ENCODE data around the gene CYP39A1. TPM values are rescaled to one million over a fixed set of nuclear protein-coding genes. Genes with fewer than 3 reads are reported as not detected.

Gene CYP39A1
- total and polyA plus RNA-seq, 2 donors (not counting 1 experiment from before 2014, with no cell fraction given) = not detected

Other genes starting within 250 kb of the CYP39A1 start
- not detected in 2 replicates for gene RCAN2, start 161.4 kb downstream of the CYP39A1 start, total RNA-seq
- gene RCAN2, start 161.4 kb downstream of the CYP39A1 start, polyA plus RNA-seq = not detected in 2 replicates
- 1.9 and 3.8 TPM in 2 replicates for gene SLC25A27, start 157 bp upstream of the CYP39A1 start, total RNA-seq
- gene SLC25A27, start 157 bp upstream of the CYP39A1 start, polyA plus RNA-seq = 0.75 and 0.81 TPM in 2 replicates
- not detected in 2 replicates for gene TDRD6, start 35.1 kb upstream of the CYP39A1 start, total RNA-seq
- gene TDRD6, start 35.1 kb upstream of the CYP39A1 start, polyA plus RNA-seq = 0.01 TPM in 1 of 2 replicates, not detected in the other
- gene PLA2G7, start 82.6 kb upstream of the CYP39A1 start, total RNA-seq = 0.63 and 1.1 TPM in 2 replicates
- 0.04 and 0.13 TPM in 2 replicates for gene PLA2G7, start 82.6 kb upstream of the CYP39A1 start, polyA plus RNA-seq
- gene ANKRD66, start 94.1 kb upstream of the CYP39A1 start, total RNA-seq = not detected in 2 replicates
- gene ANKRD66, start 94.1 kb upstream of the CYP39A1 start, polyA plus RNA-seq = not detected in 2 replicates
- not detected in 2 replicates for gene MEP1A, start 140.6 kb upstream of the CYP39A1 start, total RNA-seq
- gene MEP1A, start 140.6 kb upstream of the CYP39A1 start, polyA plus RNA-seq = not detected in 2 replicates